ENCODE results near the gene IFNAR1. TPM values are rescaled to one million over a fixed set of nuclear protein-coding genes. Genes with fewer than 3 reads are reported as not detected.
"Not testable (repeated sequence)": the region's sequence is repeated elsewhere in the genome, so short reads cannot be mapped to it uniquely, and the experiment has no call there.

The IFNAR1 gene
- polyA plus RNA-seq, 1 experiment = 11.4 TPM

- CTCF ChIA-PET = no interaction called here
- TF ChIP-seq, protein P1, sequence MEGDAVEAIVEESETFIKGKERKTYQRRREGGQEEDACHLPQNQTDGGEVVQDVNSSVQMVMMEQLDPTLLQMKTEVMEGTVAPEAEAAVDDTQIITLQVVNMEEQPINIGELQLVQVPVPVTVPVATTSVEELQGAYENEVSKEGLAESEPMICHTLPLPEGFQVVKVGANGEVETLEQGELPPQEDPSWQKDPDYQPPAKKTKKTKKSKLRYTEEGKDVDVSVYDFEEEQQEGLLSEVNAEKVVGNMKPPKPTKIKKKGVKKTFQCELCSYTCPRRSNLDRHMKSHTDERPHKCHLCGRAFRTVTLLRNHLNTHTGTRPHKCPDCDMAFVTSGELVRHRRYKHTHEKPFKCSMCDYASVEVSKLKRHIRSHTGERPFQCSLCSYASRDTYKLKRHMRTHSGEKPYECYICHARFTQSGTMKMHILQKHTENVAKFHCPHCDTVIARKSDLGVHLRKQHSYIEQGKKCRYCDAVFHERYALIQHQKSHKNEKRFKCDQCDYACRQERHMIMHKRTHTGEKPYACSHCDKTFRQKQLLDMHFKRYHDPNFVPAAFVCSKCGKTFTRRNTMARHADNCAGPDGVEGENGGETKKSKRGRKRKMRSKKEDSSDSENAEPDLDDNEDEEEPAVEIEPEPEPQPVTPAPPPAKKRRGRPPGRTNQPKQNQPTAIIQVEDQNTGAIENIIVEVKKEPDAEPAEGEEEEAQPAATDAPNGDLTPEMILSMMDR (IDR thresholded peaks at IDR 0.05; ENCODE audit: insufficient read depth, low read depth, low read length) = no peak
- no peak for DNase-seq (ENCODE audit: low read depth)
Measured at GRCh38 chr21:33317786-33318486, 6.8 kb upstream of the IFNAR1 start.

GRCh38 chr21:33321005-33321404, 3.8 kb upstream of the IFNAR1 start:
- DNase-seq (ENCODE audit: low read depth); H3K4me3 ChIP-seq (ENCODE audit: low read depth, low read length); CTCF ChIA-PET; POLR2A ChIA-PET; H3K27me3 ChIP-seq (ENCODE audit: control insufficient read depth, insufficient read depth, low read length); H3K36me3 ChIP-seq (ENCODE audit: control insufficient read depth, insufficient read depth, low read length): not testable (repeated sequence)

More at GRCh38 chr21:33317786-33318486, 6.8 kb upstream of the IFNAR1 start:
- Histone ChIP-seq H3K4me3 (ENCODE audit: low read depth, low read length) (no peak overlapping the region), H3K27me3 (ENCODE audit: control insufficient read depth, insufficient read depth, low read length) (peaks cover 10% of the 10 kb centered on the region), H3K36me3 (ENCODE audit: control insufficient read depth, insufficient read depth, low read length) (no peaks in the 10 kb centered on the region)
- POLR2A ChIA-PET = no interaction called here

DNA sequence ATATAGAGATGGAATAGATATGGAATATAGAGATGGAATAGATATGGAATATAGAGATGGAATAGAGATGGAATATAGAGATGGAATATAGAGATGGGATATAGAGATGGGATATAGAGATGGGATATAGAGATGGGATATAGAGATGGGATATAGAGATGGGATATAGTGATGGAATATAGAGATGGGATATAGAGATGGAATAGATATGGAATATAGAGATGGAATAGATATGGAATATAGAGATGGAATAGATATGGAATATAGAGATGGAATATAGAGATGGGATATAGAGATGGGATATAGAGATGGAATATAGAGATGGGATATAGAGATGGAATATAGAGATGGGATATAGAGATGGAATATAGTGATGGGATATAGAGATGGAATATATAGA, 1.2 kb upstream of the IFNAR1 start:
- peak overlapping the region; percentile 97 for H3K4me3 ChIP-seq (ENCODE audit: low read depth, low read length)
- H3K36me3 ChIP-seq (ENCODE audit: control insufficient read depth, insufficient read depth, low read length); CTCF ChIA-PET; DNase-seq (ENCODE audit: low read depth); POLR2A ChIA-PET; H3K27me3 ChIP-seq (ENCODE audit: control insufficient read depth, insufficient read depth, low read length): not testable (repeated sequence)

- Histone ChIP-seq H3K4me3 (ENCODE audit: low read depth, low read length) (peak overlapping the region; percentile 97), H3K27me3 (ENCODE audit: control insufficient read depth, insufficient read depth, low read length) (no peaks in the 10 kb centered on the region), H3K36me3 (ENCODE audit: control insufficient read depth, insufficient read depth, low read length) (no peaks in the 10 kb centered on the region)
- TF ChIP-seq, protein P1 (IDR thresholded peaks at IDR 0.05; ENCODE audit: insufficient read depth, low read depth, low read length) = no peak
- CTCF ChIA-PET = interaction anchor here (0.8 to 1.3 kb wide), 3 partner anchors 36 to 126 kb away, joined by 3 to 11 read pairs (median 3); no protein-coding TSS in a partner anchor
- peak; percentile 42 for DNase-seq (ENCODE audit: low read depth)
- POLR2A ChIA-PET = interaction anchor here (0.5 to 1.0 kb wide), 6 partner anchors 28 to 928 kb away, joined by 3 to 4 read pairs (median 3); partner anchors contain the start of gene IL10RB
Measured at GRCh38 chr21:33325222-33326067, 675 bp downstream of the IFNAR1 start.

GRCh38 chr21:33327326-33327725, 2.6 kb downstream of the IFNAR1 start:
- TF ChIP-seq, protein P1 (IDR thresholded peaks at IDR 0.05; ENCODE audit: insufficient read depth, low read depth, low read length) = no peak
- no peak for DNase-seq (ENCODE audit: low read depth)
- no peak overlapping the region for H3K4me3 ChIP-seq (ENCODE audit: low read depth, low read length)
- H3K36me3 ChIP-seq (ENCODE audit: control insufficient read depth, insufficient read depth, low read length) = peaks cover 4% of the 10 kb centered on the region; the same call in 1 of the 2 replicates
- H3K27me3 ChIP-seq (ENCODE audit: control insufficient read depth, insufficient read depth, low read length) = no peaks in the 10 kb centered on the region
- ChIA-PET CTCF (no interaction called here), POLR2A (no interaction called here)

DNA sequence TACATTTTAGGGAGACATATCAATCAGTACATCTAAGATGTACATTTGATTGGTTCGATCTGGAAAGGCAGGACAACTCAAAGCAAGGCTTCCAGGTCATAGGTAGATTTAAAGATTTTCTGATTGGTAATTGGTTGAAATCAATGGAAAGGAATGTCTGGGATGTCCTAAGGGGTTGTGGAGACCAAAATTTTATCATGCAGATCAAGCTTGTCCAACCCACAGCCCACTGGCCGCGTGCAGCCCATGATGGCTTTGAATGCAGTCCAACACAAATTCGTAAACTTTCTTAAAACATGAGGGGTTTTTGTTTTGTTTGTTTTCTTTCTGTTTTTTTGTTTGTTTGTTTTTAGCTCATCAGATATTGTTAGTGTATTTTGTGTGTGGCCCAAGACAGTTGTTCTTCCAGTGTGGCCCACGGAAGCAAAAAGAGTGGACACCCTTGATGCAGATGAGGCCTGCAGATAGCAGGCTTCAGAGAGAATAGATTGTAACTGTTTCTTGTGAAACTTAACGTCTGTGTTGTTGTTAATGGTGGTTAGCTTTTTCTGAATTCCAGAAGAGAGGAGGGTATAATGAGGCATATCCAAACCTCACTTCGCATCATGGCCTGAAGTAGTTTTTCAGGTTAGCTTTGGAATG, 3.1 kb downstream of the IFNAR1 start:
- no peak overlapping the region for H3K4me3 ChIP-seq (ENCODE audit: low read depth, low read length)
- TF ChIP-seq, protein P1 (IDR thresholded peaks at IDR 0.05; ENCODE audit: insufficient read depth, low read depth, low read length) = no peak
- DNase-seq (ENCODE audit: low read depth) = no peak
- H3K27me3 ChIP-seq (ENCODE audit: control insufficient read depth, insufficient read depth, low read length) = no peaks in the 10 kb centered on the region
- ChIA-PET CTCF (interaction anchor here (0.9 to 2.2 kb wide), 2 partner anchors 9 to 33 kb away, joined by 3 to 8 read pairs; no protein-coding TSS in a partner anchor), POLR2A (no interaction called here)
- peaks cover 4% of the 10 kb centered on the region; the same call in 1 of the 2 replicates for H3K36me3 ChIP-seq (ENCODE audit: control insufficient read depth, insufficient read depth, low read length)
